ENCODE results near the gene SDC4. TPM values are rescaled to one million over a fixed set of nuclear protein-coding genes. Genes with fewer than 3 reads are reported as not detected.
"Not testable (repeated sequence)": the region's sequence is repeated elsewhere in the genome, so short reads cannot be mapped to it uniquely, and the experiment has no call there.

Gene SDC4
- total and polyA plus RNA-seq, 9 donors = 5.4 to 14.1 (median 7.9) TPM

- WGBS (ENCODE audit: insufficient coverage) = no CpG with 5 or more reads among the region's 5 CpGs
- peaks cover 19% of the 10 kb centered on the region for H3K4me1 ChIP-seq (ENCODE audit: control insufficient read depth, insufficient read depth, low read length)
- no peak for DNase-seq
- H3K27ac ChIP-seq (ENCODE audit: low read length) = no peak overlapping the region
- no peak overlapping the region for H3K4me3 ChIP-seq (ENCODE audit: low read length)
- H3K36me3 ChIP-seq (ENCODE audit: control insufficient read depth, insufficient read depth, low read length) = no peaks in the 10 kb centered on the region
- H3K9me3 ChIP-seq (replicated peaks; ENCODE audit: control insufficient read depth, low read depth, low read length) = no peaks in the 10 kb centered on the region
- H3K27me3 ChIP-seq (ENCODE audit: control insufficient read depth, insufficient read depth, low read length) = no peaks in the 10 kb centered on the region
Observed at GRCh38 chr20:45355209-45356084, 7.2 kb upstream of the SDC4 start.

GRCh38 chr20:45354423-45355208, 6.4 kb upstream of the SDC4 start:
- peaks cover 15% of the 10 kb centered on the region for H3K4me1 ChIP-seq (ENCODE audit: control insufficient read depth, insufficient read depth, low read length)
- no peak for DNase-seq
- no peak overlapping the region for H3K4me3 ChIP-seq (ENCODE audit: low read length)
- no peak overlapping the region for H3K27ac ChIP-seq (ENCODE audit: low read length)
- 76% methylated on average over 6 of the region's 9 CpGs for WGBS (ENCODE audit: insufficient coverage)
- H3K36me3 ChIP-seq (ENCODE audit: control insufficient read depth, insufficient read depth, low read length) = no peaks in the 10 kb centered on the region
- H3K27me3 ChIP-seq (ENCODE audit: control insufficient read depth, insufficient read depth, low read length) = no peaks in the 10 kb centered on the region
- no peaks in the 10 kb centered on the region for H3K9me3 ChIP-seq (replicated peaks; ENCODE audit: control insufficient read depth, low read depth, low read length)

GRCh38 chr20:45353746-45354145, 5.5 kb upstream of the SDC4 start:
- H3K36me3 ChIP-seq (ENCODE audit: control insufficient read depth, insufficient read depth, low read length) = no peaks in the 10 kb centered on the region
- DNase-seq = no peak
- 43% methylated on average over 1 of the region's 1 CpG for WGBS (ENCODE audit: insufficient coverage)
- no peaks in the 10 kb centered on the region for H3K9me3 ChIP-seq (replicated peaks; ENCODE audit: control insufficient read depth, low read depth, low read length)
- no peak overlapping the region for H3K4me3 ChIP-seq (ENCODE audit: low read length)
- no peaks in the 10 kb centered on the region for H3K27me3 ChIP-seq (ENCODE audit: control insufficient read depth, insufficient read depth, low read length)
- H3K27ac ChIP-seq (ENCODE audit: low read length) = no peak overlapping the region
- H3K4me1 ChIP-seq (ENCODE audit: control insufficient read depth, insufficient read depth, low read length) = peaks cover 9% of the 10 kb centered on the region

GRCh38 chr20:45352729-45353128, 4.5 kb upstream of the SDC4 start:
- peaks cover 4% of the 10 kb centered on the region for H3K4me1 ChIP-seq (ENCODE audit: control insufficient read depth, insufficient read depth, low read length)
- H3K9me3 ChIP-seq (replicated peaks; ENCODE audit: control insufficient read depth, low read depth, low read length) = no peaks in the 10 kb centered on the region
- no CpG with 5 or more reads among the region's 3 CpGs for WGBS (ENCODE audit: insufficient coverage)
- DNase-seq = no peak
- H3K27ac ChIP-seq (ENCODE audit: low read length) = no peak overlapping the region
- H3K36me3 ChIP-seq (ENCODE audit: control insufficient read depth, insufficient read depth, low read length) = no peaks in the 10 kb centered on the region
- no peak overlapping the region for H3K4me3 ChIP-seq (ENCODE audit: low read length)
- peaks cover 1% of the 10 kb centered on the region for H3K27me3 ChIP-seq (ENCODE audit: control insufficient read depth, insufficient read depth, low read length)

GRCh38 chr20:45350795-45351194, 2.6 kb upstream of the SDC4 start:
- H3K27me3 ChIP-seq (ENCODE audit: control insufficient read depth, insufficient read depth, low read length); H3K9me3 ChIP-seq (replicated peaks; ENCODE audit: control insufficient read depth, low read depth, low read length); H3K4me3 ChIP-seq (ENCODE audit: low read length); H3K27ac ChIP-seq (ENCODE audit: low read length); DNase-seq; H3K36me3 ChIP-seq (ENCODE audit: control insufficient read depth, insufficient read depth, low read length): not testable (repeated sequence)
- peaks cover 15% of the 10 kb centered on the region for H3K4me1 ChIP-seq (ENCODE audit: control insufficient read depth, insufficient read depth, low read length)
- WGBS (ENCODE audit: insufficient coverage) = 97% methylated on average over 5 of the region's 10 CpGs

GRCh38 chr20:45350217-45350616, 2.0 kb upstream of the SDC4 start:
- no peaks in the 10 kb centered on the region for H3K36me3 ChIP-seq (ENCODE audit: control insufficient read depth, insufficient read depth, low read length)
- no peak for DNase-seq
- H3K9me3 ChIP-seq (replicated peaks; ENCODE audit: control insufficient read depth, low read depth, low read length) = no peaks in the 10 kb centered on the region
- H3K27me3 ChIP-seq (ENCODE audit: control insufficient read depth, insufficient read depth, low read length) = peaks cover 4% of the 10 kb centered on the region
- no peak overlapping the region for H3K4me3 ChIP-seq (ENCODE audit: low read length)
- H3K4me1 ChIP-seq (ENCODE audit: control insufficient read depth, insufficient read depth, low read length) = peaks cover 18% of the 10 kb centered on the region
- 86% methylated on average over 1 of the region's 1 CpG for WGBS (ENCODE audit: insufficient coverage)
- no peak overlapping the region for H3K27ac ChIP-seq (ENCODE audit: low read length)

GRCh38 chr20:45347297-45347935, 808 bp downstream of the SDC4 start:
- no CpG with 5 or more reads among the region's 10 CpGs for WGBS (ENCODE audit: insufficient coverage)
- H3K4me1 ChIP-seq (ENCODE audit: control insufficient read depth, insufficient read depth, low read length) = peaks cover 19% of the 10 kb centered on the region

GRCh38 chr20:45346851-45347250, 1.4 kb downstream of the SDC4 start:
- 60% methylated on average over 3 of the region's 5 CpGs for WGBS (ENCODE audit: insufficient coverage)

More at GRCh38 chr20:45347297-45347935, 808 bp downstream of the SDC4 start:
- Histone ChIP-seq H3K9me3 (replicated peaks; ENCODE audit: control insufficient read depth, low read depth, low read length) (no peaks in the 10 kb centered on the region), H3K36me3 (ENCODE audit: control insufficient read depth, insufficient read depth, low read length) (no peaks in the 10 kb centered on the region), H3K4me3 (ENCODE audit: low read length) (peak overlapping the region; percentile 61), H3K27me3 (ENCODE audit: control insufficient read depth, insufficient read depth, low read length) (peaks cover 4% of the 10 kb centered on the region), H3K27ac (ENCODE audit: low read length) (peak overlapping the region; percentile 31)
- no peak for DNase-seq

GRCh38 chr20:45346291-45346718, 1.9 kb downstream of the SDC4 start:
- no peak for DNase-seq
- Histone ChIP-seq H3K9me3 (replicated peaks; ENCODE audit: control insufficient read depth, low read depth, low read length) (no peaks in the 10 kb centered on the region), H3K36me3 (ENCODE audit: control insufficient read depth, insufficient read depth, low read length) (no peaks in the 10 kb centered on the region), H3K27me3 (ENCODE audit: control insufficient read depth, insufficient read depth, low read length) (peaks cover 4% of the 10 kb centered on the region), H3K27ac (ENCODE audit: low read length) (no peak overlapping the region), H3K4me3 (ENCODE audit: low read length) (no peak overlapping the region), H3K4me1 (ENCODE audit: control insufficient read depth, insufficient read depth, low read length) (peaks cover 25% of the 10 kb centered on the region)
- WGBS (ENCODE audit: insufficient coverage) = 83% methylated on average over 3 of the region's 3 CpGs

More at GRCh38 chr20:45346851-45347250, 1.4 kb downstream of the SDC4 start:
- Histone ChIP-seq H3K36me3 (ENCODE audit: control insufficient read depth, insufficient read depth, low read length) (no peaks in the 10 kb centered on the region), H3K27me3 (ENCODE audit: control insufficient read depth, insufficient read depth, low read length) (peaks cover 4% of the 10 kb centered on the region), H3K4me3 (ENCODE audit: low read length) (no peak overlapping the region), H3K4me1 (ENCODE audit: control insufficient read depth, insufficient read depth, low read length) (peaks cover 24% of the 10 kb centered on the region), H3K27ac (ENCODE audit: low read length) (no peak overlapping the region), H3K9me3 (replicated peaks; ENCODE audit: control insufficient read depth, low read depth, low read length) (no peaks in the 10 kb centered on the region)
- DNase-seq = no peak

All from muscle of leg (tissue), 11 donors.